ENCODE data around the gene NOTO. TPM values are rescaled to one million over a fixed set of nuclear protein-coding genes. Genes with fewer than 3 reads are reported as not detected.
A peak's percentile ranks its signal among the peaks of the same experiment; 100 is the strongest.

Gene NOTO
- total RNA-seq, 1 donor from 2014 or later: not detected

GRCh38 chr2:73172963-73173362 lies 29.4 kb upstream of the NOTO start:
- H3K27me3 ChIP-seq: no peaks in the 10 kb centered on the region
- H3K36me3 ChIP-seq: no peaks in the 10 kb centered on the region
- ATAC-seq (no peak), DNase-seq (no peak)
- no peaks in the 10 kb centered on the region for H3K9me3 ChIP-seq
- intact Hi-C loops (cut with DNase I): no loop called here
- H3K4me1 ChIP-seq: peaks cover 18% of the 10 kb centered on the region
- H3K27ac ChIP-seq: no peak overlapping the region
- no peak overlapping the region for H3K4me3 ChIP-seq
- TF ChIP-seq, protein P1, sequence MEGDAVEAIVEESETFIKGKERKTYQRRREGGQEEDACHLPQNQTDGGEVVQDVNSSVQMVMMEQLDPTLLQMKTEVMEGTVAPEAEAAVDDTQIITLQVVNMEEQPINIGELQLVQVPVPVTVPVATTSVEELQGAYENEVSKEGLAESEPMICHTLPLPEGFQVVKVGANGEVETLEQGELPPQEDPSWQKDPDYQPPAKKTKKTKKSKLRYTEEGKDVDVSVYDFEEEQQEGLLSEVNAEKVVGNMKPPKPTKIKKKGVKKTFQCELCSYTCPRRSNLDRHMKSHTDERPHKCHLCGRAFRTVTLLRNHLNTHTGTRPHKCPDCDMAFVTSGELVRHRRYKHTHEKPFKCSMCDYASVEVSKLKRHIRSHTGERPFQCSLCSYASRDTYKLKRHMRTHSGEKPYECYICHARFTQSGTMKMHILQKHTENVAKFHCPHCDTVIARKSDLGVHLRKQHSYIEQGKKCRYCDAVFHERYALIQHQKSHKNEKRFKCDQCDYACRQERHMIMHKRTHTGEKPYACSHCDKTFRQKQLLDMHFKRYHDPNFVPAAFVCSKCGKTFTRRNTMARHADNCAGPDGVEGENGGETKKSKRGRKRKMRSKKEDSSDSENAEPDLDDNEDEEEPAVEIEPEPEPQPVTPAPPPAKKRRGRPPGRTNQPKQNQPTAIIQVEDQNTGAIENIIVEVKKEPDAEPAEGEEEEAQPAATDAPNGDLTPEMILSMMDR (IDR thresholded peaks at IDR 0.05): no peak

- DNase-seq (no peak), ATAC-seq (no peak)
- Histone ChIP-seq H3K4me1 (peaks cover 18% of the 10 kb centered on the region), H3K9me3 (no peaks in the 10 kb centered on the region), H3K4me3 (no peak overlapping the region), H3K27ac (no peak overlapping the region), H3K27me3 (peaks cover 3% of the 10 kb centered on the region), H3K36me3 (no peaks in the 10 kb centered on the region)
- intact Hi-C loops (cut with DNase I): no loop called here
- TF ChIP-seq, protein P1 (IDR thresholded peaks at IDR 0.05): no peak
These were observed 28.6 kb upstream of the NOTO start for GRCh38 chr2:73173781-73174180.

- TF ChIP-seq, protein P1 (IDR thresholded peaks at IDR 0.05): no peak
- DNase-seq (no peak), ATAC-seq (no peak)
- intact Hi-C loops (cut with DNase I): no loop called here
- H3K36me3 ChIP-seq: no peaks in the 10 kb centered on the region
- no peak overlapping the region for H3K4me3 ChIP-seq
- peaks cover 8% of the 10 kb centered on the region for H3K27me3 ChIP-seq
- H3K9me3 ChIP-seq: no peaks in the 10 kb centered on the region
- H3K27ac ChIP-seq: no peak overlapping the region
- H3K4me1 ChIP-seq: peaks cover 18% of the 10 kb centered on the region
These were observed 28.1 kb upstream of the NOTO start for GRCh38 chr2:73174244-73174643.

- peaks cover 18% of the 10 kb centered on the region for H3K4me1 ChIP-seq
- H3K36me3 ChIP-seq: no peaks in the 10 kb centered on the region
- no peak overlapping the region for H3K27ac ChIP-seq
- DNase-seq (no peak), ATAC-seq (no peak)
- H3K9me3 ChIP-seq: no peaks in the 10 kb centered on the region
- peak overlapping the region; percentile 57 for H3K4me3 ChIP-seq
- TF ChIP-seq, protein P1 (IDR thresholded peaks at IDR 0.05): no peak
- H3K27me3 ChIP-seq: peaks cover 15% of the 10 kb centered on the region
- intact Hi-C loops (cut with DNase I): loop anchor here (5.0 kb wide), 1 partner anchor 183 kb away; no protein-coding TSS in a partner anchor
These were observed 27.3 kb upstream of the NOTO start for GRCh38 chr2:73174941-73175662.

DNA sequence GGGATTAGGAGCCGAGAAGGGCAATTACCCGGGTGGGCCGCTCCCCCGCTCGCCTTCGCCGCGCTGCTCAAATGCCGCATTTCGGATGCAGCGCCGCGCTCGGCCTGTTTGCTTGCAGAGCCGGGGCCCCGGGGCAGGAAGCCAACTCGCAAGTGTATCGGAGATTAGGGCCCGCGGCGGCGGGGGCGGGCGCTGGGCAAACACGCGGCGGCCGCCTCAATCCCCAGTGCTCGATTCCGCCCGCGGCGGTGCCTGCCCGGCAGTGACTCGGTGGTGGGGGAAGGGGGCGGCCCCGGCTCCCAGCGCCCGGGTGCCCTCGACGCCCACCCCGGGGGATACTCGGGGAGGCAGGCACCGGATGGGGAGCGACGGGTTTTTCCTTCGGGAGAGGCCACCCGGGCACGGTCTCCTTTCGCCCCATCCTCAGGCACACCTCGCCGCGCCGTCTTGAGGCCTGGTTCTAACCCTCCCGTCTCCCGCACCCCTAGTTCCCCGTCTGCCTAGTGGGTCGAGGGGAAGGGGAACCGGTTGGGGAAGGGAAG lies 26.6 kb upstream of the NOTO start:
- ATAC-seq (peak; percentile 32), DNase-seq (peak; percentile 90)
- Histone ChIP-seq H3K4me1 (peaks cover 18% of the 10 kb centered on the region), H3K27ac (peak overlapping the region; percentile 74), H3K9me3 (no peaks in the 10 kb centered on the region), H3K4me3 (peak overlapping the region; percentile 57), H3K36me3 (no peaks in the 10 kb centered on the region), H3K27me3 (peaks cover 21% of the 10 kb centered on the region)
- TF ChIP-seq, protein P1 (IDR thresholded peaks at IDR 0.05): peak; percentile 7
- intact Hi-C loops (cut with DNase I): loop anchor here (5.0 kb wide), 1 partner anchor 183 kb away; no protein-coding TSS in a partner anchor
